GM12878 (cell line): ENCODE data around the gene WWOX. TPM values are rescaled to one million over a fixed set of nuclear protein-coding genes. Genes with fewer than 3 reads are reported as not detected.

Experiments
- ATAC-seq: fragments of 200-7000 bp; cut with Tn5 transposase; 3 replicates; pipeline ENCODE4 v1.9.1; 2020; ENCODE audit warnings: mild to moderate bottlenecking, moderate library complexity
- BruUV-seq: library from RNA; stranded (reverse); fragments of 400-500 nt; replicated peaks from 2 replicates; lab custom pipeline; 2021; lab: Mats Ljungman, UMichigan
- CTCF ChIA-PET: fragments of 300-600 bp; sonication (Branson Sonifier 250); formaldehyde crosslinking; extraction: SDS; loops from one replicate; lab custom pipeline; 2021; ENCODE audit warnings: inconsistent platforms; lab: Yijun Ruan, JAX
- POLR2A ChIA-PET: fragments of 350-600 bp; formaldehyde crosslinking; extraction: SDS; loops from one replicate; lab custom pipeline; 2021; ENCODE audit warnings: inconsistent platforms; lab: Charles Lee
- RAD21 ChIA-PET: fragments of 300-600 bp; sonication (Branson Sonifier 250); formaldehyde crosslinking; loops from one replicate; lab custom pipeline; 2023; ENCODE audit warnings: antibody characterized with exemption; ENCODE audit not compliant: unreplicated experiment; lab: Charles Lee
- SMC1A ChIA-PET: fragments of 300-600 bp; sonication (Branson Sonifier 250); formaldehyde crosslinking; loops from one replicate; lab custom pipeline; 2023; ENCODE audit not compliant: unreplicated experiment, uncharacterized antibody; lab: Charles Lee
- DNase-seq: peaks from one replicate; pipeline ENCODE4 v3.0.0-alpha.2; 2011; ENCODE audit warnings: low read depth, low spot score
- FAIRE-seq: peaks from 3 replicates; lab custom pipeline; 2011; peaks lifted over from hg19 to GRCh38; lab: Jason Lieb, UNC
- H2AFZ ChIP-seq: 2 replicates; pipeline ENCODE4 v1.6.0; 2011; ENCODE audit warnings: low read depth, low read length, control low read depth; ENCODE audit not compliant: control insufficient read depth
- H3K27ac ChIP-seq: 2 replicates; pipeline ENCODE4 v1.5.1; 2011; ENCODE audit warnings: control low read depth; ENCODE audit not compliant: control insufficient read depth, insufficient read depth
- H3K27me3 ChIP-seq, 2 experiments: replicated peaks in 1 of 2; 2 replicates each; pipeline versions ENCODE4 v1.6.0 to v1.6.1; 2011; ENCODE audit warnings: low read length in 1 of 2; ENCODE audit not compliant: control insufficient read depth in 2 of 2, insufficient read depth in 2 of 2
- H3K36me3 ChIP-seq, 2 experiments: 2 replicates each; pipeline ENCODE4 v1.5.1; 2011; ENCODE audit warnings: low read length in 1 of 2; ENCODE audit not compliant: control insufficient read depth in 2 of 2, insufficient read depth in 2 of 2
- H3K4me1 ChIP-seq: 2 replicates; pipeline ENCODE4 v1.6.1; 2011; ENCODE audit warnings: mild to moderate bottlenecking, low read length, moderate library complexity, mixed read lengths; ENCODE audit not compliant: control insufficient read depth, insufficient read depth
- H3K4me2 ChIP-seq: 2 replicates; pipeline ENCODE4 v1.6.0; 2011; ENCODE audit warnings: control low read depth; ENCODE audit not compliant: control insufficient read depth, insufficient read depth
- H3K4me3 ChIP-seq: fragments of 200-600 bp; sonication (generic); 2 replicates; pipeline ENCODE4 v1.5.1; 2016
- H3K79me2 ChIP-seq: 2 replicates; pipeline ENCODE4 v1.6.0; 2011; ENCODE audit warnings: low read length; ENCODE audit not compliant: control insufficient read depth, insufficient read depth
- H3K9ac ChIP-seq: 2 replicates; pipeline ENCODE4 v1.8.0; 2011; ENCODE audit warnings: low read length, control low read depth, mixed read lengths; ENCODE audit not compliant: control insufficient read depth, insufficient read depth
- H3K9me3 ChIP-seq: replicated peaks from 3 replicates; pipeline ENCODE4 v1.5.1; 2011; ENCODE audit warnings: mild to moderate bottlenecking, low read length; ENCODE audit not compliant: control insufficient read depth, insufficient read depth
- H4K20me1 ChIP-seq: 2 replicates; pipeline ENCODE4 v1.6.0; 2011; ENCODE audit not compliant: control insufficient read depth, insufficient read depth
- ASH2L ChIP-seq: fragments of 300-600, 200-600 bp; sonication (generic); IDR thresholded peaks from 2 replicates; pipeline ENCODE4 v1.6.1; 2017; ENCODE audit warnings: low read depth, mild to moderate bottlenecking, borderline replicate concordance
- BRCA1 ChIP-seq: IDR thresholded peaks from 2 replicates; pipeline ENCODE4 v1.6.1; 2011; ENCODE audit warnings: low read depth, low read length, improper control_type of control experiment
- CBFB ChIP-seq: IDR thresholded peaks from 2 replicates; pipeline ENCODE4 v1.6.1; 2016; ENCODE audit warnings: antibody characterized with exemption, low read depth
- MYB ChIP-seq: fragments of 150-350 bp; IDR thresholded peaks from 2 replicates; pipeline ENCODE4 v1.6.1; 2014; ENCODE audit warnings: mild to moderate bottlenecking, low read depth, low read length, borderline replicate concordance
- RBBP5 ChIP-seq: fragments of 200-600 bp; sonication (generic); conservative IDR thresholded peaks from 2 replicates; pipeline ENCODE4 v1.6.1; 2016
- SIN3A ChIP-seq: IDR thresholded peaks from 2 replicates; pipeline ENCODE4 v1.6.1; 2012; ENCODE audit warnings: low read depth, low read length, improper control_type of control experiment
- WGBS: methylation state at CpG from one replicate; pipeline ENCODE4 v1.1.6; 2016; ENCODE audit warnings: low lambda C conversion rate; ENCODE audit not compliant: insufficient replicate concordance, insufficient coverage; ENCODE audit errors: missing lambda C conversion rate; 5-methylcytosine and 5-hydroxymethylcytosine counted together
- in situ Hi-C: fragments of 300-500 bp; cut with MboI; formaldehyde crosslinking; loops from 9 replicates; pipeline ENCODE4 v1.14.3; 2018; ENCODE audit warnings: mixed read lengths
- intact Hi-C: fragments of 100-400 bp; cut with micrococcal nuclease; formaldehyde crosslinking; loops from one replicate; pipeline ENCODE4 v1.14.2; 2022; ENCODE audit not compliant: unreplicated experiment
- polyA plus RNA-seq, 11 experiments: library from polyadenylated mRNA; depleted of rRNA in 4 of 11; unstranded in 6 of 11; stranded (reverse) in 5 of 11; fragments of >200 nt; fragmentation: Nextera tagmentation in 4 of 11; fragmentation: Illumina TruSeq in 1 of 11; extraction: Ambion mirVana in 4 of 11; extraction: Trizol in 1 of 11; gene quantifications; 1 replicate in 1 of 11; 2 replicates in 10 of 11; pipeline versions ENCODE4 v1.2.1 to v1.2.3, GENCODE V29; 2011 to 2016; ENCODE audit warnings: inconsistent platforms in 2 of 11, missing spikeins in 2 of 11, low read depth in 1 of 11
- total RNA-seq, 4 experiments: library from RNA; depleted of rRNA in 3 of 4; stranded (reverse); fragments of >200 nt in 3 of 4; fragmentation: Illumina TruSeq in 1 of 4; extraction: Trizol in 1 of 4; gene quantifications; 2 replicates each; pipeline versions ENCODE4 v1.2.1 to v1.2.3, GENCODE V29; 2013 to 2021
- TF ChIP-seq, protein P1 (sequence below): IDR thresholded peaks from 2 replicates; pipeline ENCODE4 v1.6.1; 2011; ENCODE audit warnings: mild to moderate bottlenecking, low read depth, low read length, moderate library complexity; ENCODE audit not compliant: insufficient replicate concordance
- TF ChIP-seq, protein P2 (sequence below): fragments of 450-650 bp; IDR thresholded peaks from 2 replicates; pipeline ENCODE4 v1.6.1; 2018; ENCODE audit warnings: borderline replicate concordance, mild to moderate bottlenecking; ENCODE audit not compliant: partially characterized antibody
- TF ChIP-seq, protein P3 (sequence below): IDR thresholded peaks from 2 replicates; pipeline ENCODE4 v1.6.1; 2012; ENCODE audit warnings: low read length, inconsistent platforms

The WWOX gene
- total and polyA plus RNA-seq, 10 of the 15 experiments (the other 5 are each of a cell fraction or from before 2014, with no cell fraction given), result 2.8 to 24.4 (median 17.8) TPM

DNA sequence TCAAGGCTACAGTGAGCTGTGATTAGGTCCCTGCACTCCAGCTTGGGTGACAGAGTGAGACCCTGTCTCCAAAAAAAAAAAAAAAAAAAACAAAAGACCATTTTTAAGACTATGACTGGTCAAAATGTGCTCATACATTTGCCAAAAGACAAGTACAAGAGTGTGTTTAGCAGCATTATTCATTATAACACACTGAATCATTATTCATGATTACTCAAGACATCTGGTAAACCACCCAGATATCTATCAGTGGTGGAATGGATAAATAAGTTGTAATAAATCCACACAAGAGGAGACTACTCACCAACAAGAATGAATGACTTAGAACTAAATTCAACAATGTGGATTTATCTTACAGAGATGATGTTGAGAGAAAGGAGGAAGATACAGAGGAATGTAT lies 784.8 kb downstream of the WWOX start (continued):
- TF ChIP-seq MYB, result no peak
- TF ChIP-seq, all 136 proteins: peak for 0

DNA sequence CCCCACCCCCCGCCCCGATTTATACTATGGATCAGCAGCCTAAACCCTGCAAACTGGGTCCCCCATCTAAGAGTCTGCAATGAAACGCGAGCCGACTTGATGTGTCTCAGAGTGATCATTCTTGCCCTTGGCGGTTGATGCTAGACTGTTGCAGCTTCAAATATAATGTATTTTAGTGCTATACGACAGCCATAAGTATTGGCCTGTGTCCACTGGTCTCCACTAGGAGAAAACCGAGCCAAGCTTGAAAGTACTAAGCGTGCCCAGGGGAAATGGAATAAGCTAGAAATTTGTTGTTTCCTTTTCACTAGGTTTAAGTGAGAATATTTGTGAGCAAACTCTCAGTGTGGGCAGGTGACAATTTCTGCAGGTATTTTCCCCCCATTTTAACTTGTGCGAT lies 789.9 kb downstream of the WWOX start:
- CTCF ChIA-PET, result no interaction called here
- POLR2A ChIA-PET, result no interaction called here

DNA sequence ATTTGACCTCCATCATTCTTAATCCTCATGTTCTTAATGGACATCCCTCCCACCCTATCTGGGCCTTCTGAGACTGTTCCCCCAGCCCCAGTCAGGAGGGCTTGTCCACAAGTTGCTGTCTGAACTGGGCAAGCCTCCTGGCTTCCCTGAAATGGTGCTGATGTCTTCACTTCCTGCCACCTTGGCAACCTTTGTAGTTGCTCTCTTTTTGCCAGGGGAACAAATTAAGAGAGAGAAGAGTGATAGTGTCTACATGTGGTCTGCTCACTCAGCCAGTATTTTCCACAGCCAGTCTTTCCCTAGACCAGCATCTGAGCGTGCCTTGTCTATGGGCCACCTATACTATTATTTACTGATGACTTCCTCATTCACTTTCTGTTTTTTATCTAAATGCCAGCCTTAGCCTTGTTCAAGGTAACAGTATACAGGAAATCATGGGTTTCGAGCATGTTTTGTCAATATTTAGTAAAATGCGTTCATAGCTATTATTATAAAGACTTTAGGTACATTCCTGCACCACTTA lies 791.0 kb downstream of the WWOX start:
- no peak overlapping the region for H3K4me3 ChIP-seq
- H3K9me3 ChIP-seq, result no peaks in the 10 kb centered on the region
- H4K20me1 ChIP-seq, result no peaks in the 10 kb centered on the region
- BruUV-seq, result no TSS peak
- H3K9ac ChIP-seq, result no peak overlapping the region
- intact Hi-C loops (no loop called here), in situ Hi-C loops (no loop called here)
- no peak overlapping the region for H3K27ac ChIP-seq
- POLR2A ChIA-PET, result no interaction called here
- no peaks in the 10 kb centered on the region for H3K79me2 ChIP-seq
- CTCF ChIA-PET, result no interaction called here
- DNase-seq (no peak), ATAC-seq (no peak), FAIRE-seq (no peak)
- no peaks in the 10 kb centered on the region for H3K4me1 ChIP-seq
- H3K36me3 ChIP-seq, result no peaks in the 10 kb centered on the region
- 0% methylated on average over 3 of the region's 3 CpGs for WGBS
- RAD21 ChIA-PET, result no interaction called here
- no peaks in the 10 kb centered on the region for H3K27me3 ChIP-seq
- H2AFZ ChIP-seq, result no peak overlapping the region
- no peak overlapping the region for H3K4me2 ChIP-seq
- SMC1A ChIA-PET, result no interaction called here
- no peak for TF ChIP-seq CBFB
- TF ChIP-seq RBBP5, result no peak
- TF ChIP-seq, protein P1, sequence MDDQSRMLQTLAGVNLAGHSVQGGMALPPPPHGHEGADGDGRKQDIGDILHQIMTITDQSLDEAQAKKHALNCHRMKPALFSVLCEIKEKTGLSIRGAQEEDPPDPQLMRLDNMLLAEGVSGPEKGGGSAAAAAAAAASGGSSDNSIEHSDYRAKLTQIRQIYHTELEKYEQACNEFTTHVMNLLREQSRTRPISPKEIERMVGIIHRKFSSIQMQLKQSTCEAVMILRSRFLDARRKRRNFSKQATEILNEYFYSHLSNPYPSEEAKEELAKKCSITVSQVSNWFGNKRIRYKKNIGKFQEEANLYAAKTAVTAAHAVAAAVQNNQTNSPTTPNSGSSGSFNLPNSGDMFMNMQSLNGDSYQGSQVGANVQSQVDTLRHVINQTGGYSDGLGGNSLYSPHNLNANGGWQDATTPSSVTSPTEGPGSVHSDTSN, result no peak
- TF ChIP-seq, protein P2, sequence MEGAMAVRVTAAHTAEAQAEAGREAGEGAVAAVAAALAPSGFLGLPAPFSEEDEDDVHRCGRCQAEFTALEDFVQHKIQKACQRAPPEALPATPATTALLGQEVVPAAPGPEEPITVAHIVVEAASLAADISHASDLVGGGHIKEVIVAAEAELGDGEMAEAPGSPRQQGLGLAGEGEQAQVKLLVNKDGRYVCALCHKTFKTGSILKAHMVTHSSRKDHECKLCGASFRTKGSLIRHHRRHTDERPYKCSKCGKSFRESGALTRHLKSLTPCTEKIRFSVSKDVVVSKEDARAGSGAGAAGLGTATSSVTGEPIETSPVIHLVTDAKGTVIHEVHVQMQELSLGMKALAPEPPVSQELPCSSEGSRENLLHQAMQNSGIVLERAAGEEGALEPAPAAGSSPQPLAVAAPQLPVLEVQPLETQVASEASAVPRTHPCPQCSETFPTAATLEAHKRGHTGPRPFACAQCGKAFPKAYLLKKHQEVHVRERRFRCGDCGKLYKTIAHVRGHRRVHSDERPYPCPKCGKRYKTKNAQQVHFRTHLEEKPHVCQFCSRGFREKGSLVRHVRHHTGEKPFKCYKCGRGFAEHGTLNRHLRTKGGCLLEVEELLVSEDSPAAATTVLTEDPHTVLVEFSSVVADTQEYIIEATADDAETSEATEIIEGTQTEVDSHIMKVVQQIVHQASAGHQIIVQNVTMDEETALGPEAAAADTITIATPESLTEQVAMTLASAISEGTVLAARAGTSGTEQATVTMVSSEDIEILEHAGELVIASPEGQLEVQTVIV, result no peak
- TF ChIP-seq, protein P3, sequence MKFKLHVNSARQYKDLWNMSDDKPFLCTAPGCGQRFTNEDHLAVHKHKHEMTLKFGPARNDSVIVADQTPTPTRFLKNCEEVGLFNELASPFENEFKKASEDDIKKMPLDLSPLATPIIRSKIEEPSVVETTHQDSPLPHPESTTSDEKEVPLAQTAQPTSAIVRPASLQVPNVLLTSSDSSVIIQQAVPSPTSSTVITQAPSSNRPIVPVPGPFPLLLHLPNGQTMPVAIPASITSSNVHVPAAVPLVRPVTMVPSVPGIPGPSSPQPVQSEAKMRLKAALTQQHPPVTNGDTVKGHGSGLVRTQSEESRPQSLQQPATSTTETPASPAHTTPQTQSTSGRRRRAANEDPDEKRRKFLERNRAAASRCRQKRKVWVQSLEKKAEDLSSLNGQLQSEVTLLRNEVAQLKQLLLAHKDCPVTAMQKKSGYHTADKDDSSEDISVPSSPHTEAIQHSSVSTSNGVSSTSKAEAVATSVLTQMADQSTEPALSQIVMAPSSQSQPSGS, result no peak
- TF ChIP-seq SIN3A, result no peak

More for the DNA sequence above, 789.9 kb downstream of the WWOX start:
- ChIA-PET SMC1A (no interaction called here), RAD21 (interaction anchor here (1.6 kb wide), 1 partner anchor 325 kb away, joined by 3 read pairs; no protein-coding TSS in a partner anchor)
- WGBS, result 69% methylated on average over 10 of the region's 10 CpGs
- Histone ChIP-seq H3K4me3 (no peak overlapping the region), H3K4me2 (no peak overlapping the region), H4K20me1 (no peaks in the 10 kb centered on the region), H3K27ac (no peak overlapping the region), H3K27me3 (no peaks in the 10 kb centered on the region), H2AFZ (no peak overlapping the region), H3K9ac (no peak overlapping the region), H3K79me2 (no peaks in the 10 kb centered on the region), H3K4me1 (no peaks in the 10 kb centered on the region), H3K9me3 (no peaks in the 10 kb centered on the region), H3K36me3 (no peaks in the 10 kb centered on the region)
- no TSS peak for BruUV-seq
- no peak for ATAC-seq
- intact Hi-C loops, result no loop called here
- FAIRE-seq, result no peak
- TF ChIP-seq ASH2L, result no peak
- TF ChIP-seq BRCA1, result no peak
- in situ Hi-C loops, result no loop called here
- DNase-seq, result no peak
